ENCODE data around the gene KIAA1549.

DNA sequence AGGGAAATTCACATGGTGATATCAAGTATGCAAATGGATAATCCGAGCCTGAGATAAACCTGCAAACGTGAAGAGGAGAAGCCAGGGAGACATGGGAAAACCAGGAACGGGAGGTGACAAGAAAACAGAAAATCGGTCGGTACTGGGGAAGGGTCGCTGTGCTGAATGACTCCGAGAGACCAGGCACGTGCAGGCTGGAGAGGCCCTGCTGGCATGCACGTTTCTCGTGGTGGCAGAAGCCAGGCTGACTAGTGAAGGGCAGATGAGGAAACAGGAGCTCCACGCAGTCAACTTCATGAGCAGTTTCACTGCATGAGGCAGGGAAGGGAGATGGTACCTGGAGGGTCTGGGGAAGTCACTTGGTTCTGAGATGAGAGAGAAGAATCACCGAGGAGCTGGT, 48.3 kb downstream of the KIAA1549 start:
- TF ChIP-seq CTCF (IDR thresholded peaks at IDR 0.05; ENCODE audit: low read depth, low read length) (no peak), EZH2phosphoT487 (IDR thresholded peaks at IDR 0.05; ENCODE audit: low read depth) (no peak)

Measured in OCI-LY3 (cell line).